Measurements from ENCODE around the gene ADGRE3. TPM values are rescaled to one million over a fixed set of nuclear protein-coding genes. Genes with fewer than 3 reads are reported as not detected.
"Not testable (repeated sequence)": the region's sequence is repeated elsewhere in the genome, so short reads cannot be mapped to it uniquely, and the experiment has no call there.

ADGRE3 gene
- polyA plus RNA-seq, 1 donor (not counting 4 experiments of a cell fraction or from before 2014, with no cell fraction given): not detected

- Histone ChIP-seq H4K20me1 (ENCODE audit: control insufficient read depth, extremely low read depth, insufficient read depth, low read length) (no peaks in the 10 kb centered on the region), H3K9me3 (ENCODE audit: control insufficient read depth, low read depth, low read length) (peaks cover 1% of the 10 kb centered on the region), H2AFZ (ENCODE audit: control insufficient read depth, low read length) (no peak overlapping the region), H3K4me2 (ENCODE audit: control insufficient read depth, extremely low read depth, insufficient read depth, low read depth, low read length) (no peak overlapping the region), H3K27me3 (ENCODE audit: control insufficient read depth, extremely low read depth, insufficient read depth, low read length) (no peaks in the 10 kb centered on the region), H3K36me3 (ENCODE audit: control insufficient read depth in 2 of 2, extremely low read depth in 1 of 2, insufficient read depth in 2 of 2, low read length in 2 of 2) (no peaks in the 10 kb centered on the region), H3K4me1 (ENCODE audit: control insufficient read depth, extremely low read depth, insufficient read depth, low read length) (no peaks in the 10 kb centered on the region), H3K27ac (ENCODE audit: control insufficient read depth, insufficient read depth, low read length) (no peak overlapping the region), H3K9me1 (ENCODE audit: control insufficient read depth, extremely low read depth, insufficient read depth, low read length) (no peaks in the 10 kb centered on the region), H3K9ac (ENCODE audit: control insufficient read depth, extremely low read depth, insufficient read depth, low read length) (no peak overlapping the region), H3K4me3 (ENCODE audit: control insufficient read depth in 2 of 3, extremely low read depth in 1 of 3, insufficient read depth in 2 of 3, low read depth in 1 of 3, low read length in 3 of 3) (no peak overlapping the region), H3K79me2 (ENCODE audit: control insufficient read depth, insufficient read depth, low read length) (no peaks in the 10 kb centered on the region)
- FAIRE-seq (no peak), DNase-seq (ENCODE audit: low read depth, low spot score) (no peak)
- no peak for TF ChIP-seq EZH2 (IDR thresholded peaks at IDR 0.05; ENCODE audit: low read length)
- TF ChIP-seq, protein P1, sequence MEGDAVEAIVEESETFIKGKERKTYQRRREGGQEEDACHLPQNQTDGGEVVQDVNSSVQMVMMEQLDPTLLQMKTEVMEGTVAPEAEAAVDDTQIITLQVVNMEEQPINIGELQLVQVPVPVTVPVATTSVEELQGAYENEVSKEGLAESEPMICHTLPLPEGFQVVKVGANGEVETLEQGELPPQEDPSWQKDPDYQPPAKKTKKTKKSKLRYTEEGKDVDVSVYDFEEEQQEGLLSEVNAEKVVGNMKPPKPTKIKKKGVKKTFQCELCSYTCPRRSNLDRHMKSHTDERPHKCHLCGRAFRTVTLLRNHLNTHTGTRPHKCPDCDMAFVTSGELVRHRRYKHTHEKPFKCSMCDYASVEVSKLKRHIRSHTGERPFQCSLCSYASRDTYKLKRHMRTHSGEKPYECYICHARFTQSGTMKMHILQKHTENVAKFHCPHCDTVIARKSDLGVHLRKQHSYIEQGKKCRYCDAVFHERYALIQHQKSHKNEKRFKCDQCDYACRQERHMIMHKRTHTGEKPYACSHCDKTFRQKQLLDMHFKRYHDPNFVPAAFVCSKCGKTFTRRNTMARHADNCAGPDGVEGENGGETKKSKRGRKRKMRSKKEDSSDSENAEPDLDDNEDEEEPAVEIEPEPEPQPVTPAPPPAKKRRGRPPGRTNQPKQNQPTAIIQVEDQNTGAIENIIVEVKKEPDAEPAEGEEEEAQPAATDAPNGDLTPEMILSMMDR (optimal IDR thresholded peaks at IDR 0.05 in 1 of 3, IDR thresholded peaks at IDR 0.05 in 1 of 3, conservative IDR thresholded peaks at IDR 0.05 in 1 of 3; ENCODE audit: extremely low read depth in 1 of 3, insufficient read depth in 2 of 3, low read length in 3 of 3): no peak
- dilution Hi-C loops (cut with MboI; ENCODE audit: extremely low pct_ligation_motif_present, low sequenced_read_pairs): no loop called here
These were observed 60.6 kb downstream of the ADGRE3 start for GRCh38 chr19:14614099-14614412.

GRCh38 chr19:14613399-14614098 is 61.1 kb downstream of the ADGRE3 start:
- H3K4me2 ChIP-seq (ENCODE audit: control insufficient read depth, extremely low read depth, insufficient read depth, low read depth, low read length); H2AFZ ChIP-seq (ENCODE audit: control insufficient read depth, low read length); H3K27me3 ChIP-seq (ENCODE audit: control insufficient read depth, extremely low read depth, insufficient read depth, low read length); H3K9me3 ChIP-seq (ENCODE audit: control insufficient read depth, low read depth, low read length); H3K4me3 ChIP-seq (ENCODE audit: control insufficient read depth in 2 of 3, extremely low read depth in 1 of 3, insufficient read depth in 2 of 3, low read depth in 1 of 3, low read length in 3 of 3); dilution Hi-C loops (cut with MboI; ENCODE audit: extremely low pct_ligation_motif_present, low sequenced_read_pairs); H3K9me1 ChIP-seq (ENCODE audit: control insufficient read depth, extremely low read depth, insufficient read depth, low read length); H3K27ac ChIP-seq (ENCODE audit: control insufficient read depth, insufficient read depth, low read length); H4K20me1 ChIP-seq (ENCODE audit: control insufficient read depth, extremely low read depth, insufficient read depth, low read length); DNase-seq (ENCODE audit: low read depth, low spot score); H3K79me2 ChIP-seq (ENCODE audit: control insufficient read depth, insufficient read depth, low read length); FAIRE-seq; H3K36me3 ChIP-seq (ENCODE audit: control insufficient read depth in 2 of 2, extremely low read depth in 1 of 2, insufficient read depth in 2 of 2, low read length in 2 of 2); H3K4me1 ChIP-seq (ENCODE audit: control insufficient read depth, extremely low read depth, insufficient read depth, low read length); H3K9ac ChIP-seq (ENCODE audit: control insufficient read depth, extremely low read depth, insufficient read depth, low read length): not testable (repeated sequence)

- Histone ChIP-seq H4K20me1 (ENCODE audit: control insufficient read depth, extremely low read depth, insufficient read depth, low read length) (no peaks in the 10 kb centered on the region), H3K79me2 (ENCODE audit: control insufficient read depth, insufficient read depth, low read length) (no peaks in the 10 kb centered on the region), H3K4me1 (ENCODE audit: control insufficient read depth, extremely low read depth, insufficient read depth, low read length) (no peaks in the 10 kb centered on the region), H3K27ac (ENCODE audit: control insufficient read depth, insufficient read depth, low read length) (no peak overlapping the region), H3K9me3 (ENCODE audit: control insufficient read depth, low read depth, low read length) (no peaks in the 10 kb centered on the region), H3K9me1 (ENCODE audit: control insufficient read depth, extremely low read depth, insufficient read depth, low read length) (no peaks in the 10 kb centered on the region), H3K36me3 (ENCODE audit: control insufficient read depth in 2 of 2, extremely low read depth in 1 of 2, insufficient read depth in 2 of 2, low read length in 2 of 2) (no peaks in the 10 kb centered on the region), H3K9ac (ENCODE audit: control insufficient read depth, extremely low read depth, insufficient read depth, low read length) (no peak overlapping the region), H3K4me3 (ENCODE audit: control insufficient read depth in 2 of 3, extremely low read depth in 1 of 3, insufficient read depth in 2 of 3, low read depth in 1 of 3, low read length in 3 of 3) (no peak overlapping the region), H2AFZ (ENCODE audit: control insufficient read depth, low read length) (no peak overlapping the region), H3K27me3 (ENCODE audit: control insufficient read depth, extremely low read depth, insufficient read depth, low read length) (no peaks in the 10 kb centered on the region), H3K4me2 (ENCODE audit: control insufficient read depth, extremely low read depth, insufficient read depth, low read depth, low read length) (no peak overlapping the region)
- FAIRE-seq (no peak), DNase-seq (ENCODE audit: low read depth, low spot score) (no peak)
- TF ChIP-seq, protein P1 (optimal IDR thresholded peaks at IDR 0.05 in 1 of 3, IDR thresholded peaks at IDR 0.05 in 1 of 3, conservative IDR thresholded peaks at IDR 0.05 in 1 of 3; ENCODE audit: extremely low read depth in 1 of 3, insufficient read depth in 2 of 3, low read length in 3 of 3): no peak
- TF ChIP-seq EZH2 (IDR thresholded peaks at IDR 0.05; ENCODE audit: low read length): no peak
- dilution Hi-C loops (cut with MboI; ENCODE audit: extremely low pct_ligation_motif_present, low sequenced_read_pairs): no loop called here
These were observed 62.0 kb downstream of the ADGRE3 start for GRCh38 chr19:14612657-14613056.

DNA sequence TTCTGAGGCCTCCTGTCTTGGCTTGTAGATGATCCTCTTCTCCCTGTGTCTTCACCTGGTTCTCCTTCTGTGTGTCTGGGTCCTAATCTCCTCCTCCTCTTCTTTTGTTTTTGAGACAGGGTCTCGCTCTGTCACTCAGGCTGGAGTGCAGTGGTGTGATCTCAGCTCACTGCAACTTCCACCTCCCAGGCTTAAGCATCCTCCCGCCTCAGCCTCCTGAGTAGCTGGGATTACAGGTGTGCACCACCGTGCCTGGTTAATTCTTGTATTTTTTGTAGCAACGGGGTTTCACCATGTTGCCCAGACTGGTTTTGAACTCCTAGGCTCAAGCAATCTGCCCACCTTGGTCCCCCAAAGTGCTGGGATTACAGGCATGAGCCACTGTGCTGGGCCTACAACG is 62.4 kb downstream of the ADGRE3 start:
- H3K4me2 ChIP-seq (ENCODE audit: control insufficient read depth, extremely low read depth, insufficient read depth, low read depth, low read length); H3K36me3 ChIP-seq (ENCODE audit: control insufficient read depth in 2 of 2, extremely low read depth in 1 of 2, insufficient read depth in 2 of 2, low read length in 2 of 2); dilution Hi-C loops (cut with MboI; ENCODE audit: extremely low pct_ligation_motif_present, low sequenced_read_pairs): not testable (repeated sequence)

More for the DNA sequence above, 62.4 kb downstream of the ADGRE3 start:
- H3K9me3 ChIP-seq (ENCODE audit: control insufficient read depth, low read depth, low read length); H3K4me3 ChIP-seq (ENCODE audit: control insufficient read depth in 2 of 3, extremely low read depth in 1 of 3, insufficient read depth in 2 of 3, low read depth in 1 of 3, low read length in 3 of 3); H3K27ac ChIP-seq (ENCODE audit: control insufficient read depth, insufficient read depth, low read length); H3K79me2 ChIP-seq (ENCODE audit: control insufficient read depth, insufficient read depth, low read length); H3K9me1 ChIP-seq (ENCODE audit: control insufficient read depth, extremely low read depth, insufficient read depth, low read length); DNase-seq (ENCODE audit: low read depth, low spot score); H3K9ac ChIP-seq (ENCODE audit: control insufficient read depth, extremely low read depth, insufficient read depth, low read length); H3K27me3 ChIP-seq (ENCODE audit: control insufficient read depth, extremely low read depth, insufficient read depth, low read length); FAIRE-seq; H3K4me1 ChIP-seq (ENCODE audit: control insufficient read depth, extremely low read depth, insufficient read depth, low read length); H4K20me1 ChIP-seq (ENCODE audit: control insufficient read depth, extremely low read depth, insufficient read depth, low read length); H2AFZ ChIP-seq (ENCODE audit: control insufficient read depth, low read length): not testable (repeated sequence)

Measured in keratinocyte (primary cell).